Vagina (tissue), 2 donors: ENCODE data around the gene TTLL11. TPM values are rescaled to one million over a fixed set of nuclear protein-coding genes. Genes with fewer than 3 reads are reported as not detected.

Experiments
- DNase-seq, 2 donors: peaks; one replicate each; pipeline ENCODE4 v3.0.0-alpha.2; 2017; ENCODE audit errors: extremely low spot score in 2 of 2
- H3K27ac ChIP-seq: fragments of 200-600 bp; sonication (generic); one replicate; pipeline ENCODE4 v1.5.1; 2019
- H3K27me3 ChIP-seq: fragments of 200-600 bp; sonication (generic); one replicate; pipeline ENCODE4 v1.5.1; 2019
- H3K36me3 ChIP-seq, 2 donors: fragments of 200-600 bp; sonication (generic); one replicate each; pipeline ENCODE4 v1.5.1; 2017 to 2019
- H3K4me1 ChIP-seq: fragments of 200-600 bp; sonication (generic); one replicate; pipeline ENCODE4 v1.5.1; 2019
- H3K4me3 ChIP-seq, 2 donors: fragments of 200-600 bp; sonication (generic); 1 replicate in 1 of 2; 2 replicates in 1 of 2; pipeline ENCODE4 v1.5.1; 2016 to 2019
- H3K9me3 ChIP-seq: fragments of 200-600 bp; sonication (generic); one replicate; pipeline ENCODE4 v1.5.1; 2019
- POLR2A ChIP-seq, 2 donors: fragments of 450-650 bp; IDR thresholded peaks; one replicate each; pipeline ENCODE4 v1.6.1; 2017; ENCODE audit warnings: antibody characterized with exemption in 2 of 2, mild to moderate bottlenecking in 2 of 2, moderate library complexity in 2 of 2
- POLR2AphosphoS5 ChIP-seq, 2 donors: sonication (generic); formaldehyde crosslinking; IDR thresholded peaks; one replicate each; pipeline ENCODE4 v1.9.0; 2017; ENCODE audit warnings: antibody characterized with exemption in 2 of 2, mild to moderate bottlenecking in 2 of 2, low read depth in 1 of 2; ENCODE audit not compliant: insufficient read depth in 1 of 2
- intact Hi-C: fragments of 100-400 bp; cut with DNase I; formaldehyde crosslinking; loops from one replicate; pipeline ENCODE4 v1.15.1; 2023
- microRNA-seq: library from miRNA; unstranded; fragments of <30 nt; microRNA quantifications from one replicate; pipeline ENCODE4, GENCODE V29; 2017; ENCODE audit warnings: borderline number of aligned reads, borderline replicate concordance
- small RNA-seq: library from RNA; depleted of rRNA; stranded (forward); fragments of <200 nt; gene quantifications from one replicate; pipeline ENCODE3, GENCODE V24; 2016
- total RNA-seq: library from RNA; depleted of rRNA; stranded (reverse); fragments of >200 nt; gene quantifications from one replicate; pipeline ENCODE4 v1.2.3, GENCODE V29; 2016
- TF ChIP-seq, protein P1 (sequence below), 3 experiments: fragments of 450-650 bp in 2 of 3; fragments of 200-600 bp in 1 of 3; sonication (generic) in 1 of 3; IDR thresholded peaks; one replicate each; pipeline ENCODE4 v1.5.1; 2017 to 2019; ENCODE audit warnings: antibody characterized with exemption in 3 of 3, mild to moderate bottlenecking in 2 of 3, moderate library complexity in 2 of 3

The TTLL11 gene
- total RNA-seq, 1 donor from 2014 or later = 11.0 TPM

DNA sequence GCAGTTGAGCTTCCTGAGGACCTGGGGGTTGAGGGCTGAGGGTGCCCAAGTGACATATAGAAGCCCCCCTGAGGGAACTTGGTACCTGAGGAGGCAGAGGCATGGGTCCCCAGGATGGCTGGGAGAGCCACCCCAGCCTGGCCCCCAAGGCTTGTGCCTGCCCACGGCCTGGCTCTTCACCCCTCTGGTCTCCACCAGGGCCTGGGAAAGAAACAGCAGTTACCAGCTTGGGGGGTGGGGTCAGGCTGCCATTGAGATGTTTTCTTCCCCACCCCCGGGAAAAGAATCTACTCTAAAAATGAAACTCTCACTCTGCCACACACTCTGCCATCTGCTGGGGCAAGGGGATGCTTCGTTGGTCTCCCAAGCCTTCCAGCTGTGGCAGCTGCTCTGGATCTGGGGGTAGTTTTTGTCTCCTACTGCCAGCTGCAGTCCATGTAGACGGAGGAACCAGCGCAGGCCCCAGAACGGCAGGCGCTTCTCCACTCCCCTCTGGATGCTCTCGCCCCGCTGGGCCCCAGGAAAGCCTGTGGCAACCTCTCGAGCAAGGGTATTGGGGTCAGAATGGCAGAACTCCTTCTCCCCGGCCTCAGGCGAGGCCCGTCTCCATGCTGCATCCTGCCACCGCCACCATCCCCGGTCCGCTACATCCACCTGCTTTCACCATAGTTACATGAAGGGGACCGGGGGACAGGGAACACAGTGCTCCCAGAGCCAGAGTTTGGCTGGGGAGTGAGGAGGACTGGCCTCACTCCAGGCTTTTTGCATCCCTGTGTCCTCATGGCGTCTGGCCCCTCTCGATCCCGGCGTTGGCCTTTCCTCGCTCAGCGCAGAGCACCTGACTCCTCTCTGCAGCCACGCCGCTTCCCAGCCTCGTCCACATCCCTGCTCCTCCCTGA is 318.1 kb downstream of the TTLL11 start:
- intact Hi-C loops = no loop called here
- Histone ChIP-seq H3K9me3 (no peaks in the 10 kb centered on the region), H3K27me3 (no peaks in the 10 kb centered on the region), H3K4me1 (no peaks in the 10 kb centered on the region), H3K27ac (no peak overlapping the region), H3K4me3 (no peak overlapping the region), H3K36me3 (peaks cover 0 to 69% of the 10 kb centered on the region in 2 donors)
- no peak for TF ChIP-seq POLR2A (IDR thresholded peaks at IDR 0.05)
- TF ChIP-seq, protein P1, sequence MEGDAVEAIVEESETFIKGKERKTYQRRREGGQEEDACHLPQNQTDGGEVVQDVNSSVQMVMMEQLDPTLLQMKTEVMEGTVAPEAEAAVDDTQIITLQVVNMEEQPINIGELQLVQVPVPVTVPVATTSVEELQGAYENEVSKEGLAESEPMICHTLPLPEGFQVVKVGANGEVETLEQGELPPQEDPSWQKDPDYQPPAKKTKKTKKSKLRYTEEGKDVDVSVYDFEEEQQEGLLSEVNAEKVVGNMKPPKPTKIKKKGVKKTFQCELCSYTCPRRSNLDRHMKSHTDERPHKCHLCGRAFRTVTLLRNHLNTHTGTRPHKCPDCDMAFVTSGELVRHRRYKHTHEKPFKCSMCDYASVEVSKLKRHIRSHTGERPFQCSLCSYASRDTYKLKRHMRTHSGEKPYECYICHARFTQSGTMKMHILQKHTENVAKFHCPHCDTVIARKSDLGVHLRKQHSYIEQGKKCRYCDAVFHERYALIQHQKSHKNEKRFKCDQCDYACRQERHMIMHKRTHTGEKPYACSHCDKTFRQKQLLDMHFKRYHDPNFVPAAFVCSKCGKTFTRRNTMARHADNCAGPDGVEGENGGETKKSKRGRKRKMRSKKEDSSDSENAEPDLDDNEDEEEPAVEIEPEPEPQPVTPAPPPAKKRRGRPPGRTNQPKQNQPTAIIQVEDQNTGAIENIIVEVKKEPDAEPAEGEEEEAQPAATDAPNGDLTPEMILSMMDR (IDR thresholded peaks at IDR 0.05) = no peak
- TF ChIP-seq POLR2AphosphoS5 (IDR thresholded peaks at IDR 0.05; ENCODE audit: insufficient read depth in 1 of 2, low read depth in 1 of 2) = no peak
- no peak for DNase-seq

DNA sequence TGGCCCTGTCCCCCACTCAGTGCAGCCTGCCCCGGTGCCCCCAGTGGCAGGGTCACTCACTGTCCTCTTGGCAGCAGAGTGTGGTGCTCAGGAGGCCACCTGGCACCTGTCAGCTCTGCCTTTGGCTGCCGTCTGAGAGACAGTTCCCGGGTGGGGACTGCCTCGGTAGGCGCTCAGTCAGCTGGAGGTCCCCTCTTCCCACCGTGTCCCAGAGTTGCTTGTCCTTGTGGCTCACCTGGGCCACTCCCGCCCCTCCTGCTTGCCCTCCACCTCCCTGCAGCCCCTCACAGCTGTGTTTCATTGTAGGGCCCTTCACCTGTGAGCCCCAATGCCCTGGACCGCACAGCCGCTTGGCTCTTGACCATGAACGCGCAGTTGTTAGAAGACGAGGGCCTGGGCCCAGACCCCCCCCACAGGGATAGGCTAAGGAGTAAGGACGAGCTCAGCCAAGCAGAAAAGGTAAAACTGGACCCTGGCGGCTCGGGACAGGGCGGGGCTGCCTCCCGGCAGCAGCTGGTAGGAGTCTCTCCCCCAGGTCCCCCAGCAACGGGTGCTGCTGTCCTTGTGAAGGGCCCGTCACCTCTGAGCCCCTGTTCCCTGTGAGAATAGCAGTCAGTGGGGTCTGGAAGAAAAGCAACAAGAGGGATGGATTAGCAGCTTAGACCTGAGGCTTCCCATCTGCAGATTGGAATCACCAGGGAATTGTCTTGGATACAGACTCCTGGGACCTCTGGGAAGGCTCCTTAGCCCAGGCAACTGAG is 319.0 kb downstream of the TTLL11 start:
- intact Hi-C loops = no loop called here
- H3K27me3 ChIP-seq = no peaks in the 10 kb centered on the region
- no peak overlapping the region for H3K27ac ChIP-seq
- H3K9me3 ChIP-seq = no peaks in the 10 kb centered on the region
- H3K4me3 ChIP-seq = no peak overlapping the region
- no peak for DNase-seq
- H3K36me3 ChIP-seq = peaks cover 0 to 73% of the 10 kb centered on the region in 2 donors
- no peaks in the 10 kb centered on the region for H3K4me1 ChIP-seq
- no peak for TF ChIP-seq POLR2AphosphoS5 (IDR thresholded peaks at IDR 0.05; ENCODE audit: insufficient read depth in 1 of 2, low read depth in 1 of 2)
- TF ChIP-seq POLR2A (IDR thresholded peaks at IDR 0.05) = no peak
- TF ChIP-seq, protein P1 (IDR thresholded peaks at IDR 0.05) = no peak

DNA sequence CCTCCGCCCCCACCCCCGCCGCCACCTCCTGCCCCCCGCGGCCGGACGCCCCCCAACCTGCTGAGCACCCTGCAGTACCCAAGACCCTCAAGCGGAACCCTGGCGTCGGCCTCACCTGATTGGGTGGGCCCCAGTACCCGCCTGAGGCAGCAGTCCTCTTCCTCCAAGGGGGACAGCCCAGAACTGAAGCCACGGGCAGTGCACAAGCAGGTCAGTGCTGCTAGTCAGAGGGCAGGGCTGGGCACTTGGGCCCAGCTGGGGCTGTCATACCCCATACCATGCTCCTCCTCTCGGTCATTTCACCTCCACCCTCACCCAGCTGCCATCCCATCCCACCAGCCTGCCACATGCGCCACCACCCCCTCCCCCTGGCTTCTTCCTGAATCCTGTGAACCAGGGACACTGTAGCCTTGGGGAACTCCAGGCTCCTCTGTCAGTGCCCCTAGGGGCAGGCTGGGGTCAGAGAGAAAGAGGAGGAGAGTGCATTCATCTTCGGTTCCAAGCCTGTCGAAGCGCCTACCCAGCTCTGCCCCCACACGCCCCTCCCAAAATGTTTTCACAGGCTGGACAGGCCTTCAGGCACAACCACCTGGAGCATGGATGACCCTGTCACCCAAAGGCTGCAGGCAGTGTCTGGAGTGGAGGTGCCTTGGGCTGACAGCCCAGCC is 319.7 kb downstream of the TTLL11 start:
- H3K27ac ChIP-seq = no peak overlapping the region
- no peak overlapping the region for H3K4me3 ChIP-seq
- no peaks in the 10 kb centered on the region for H3K27me3 ChIP-seq
- H3K4me1 ChIP-seq = no peaks in the 10 kb centered on the region
- H3K9me3 ChIP-seq = no peaks in the 10 kb centered on the region
- DNase-seq = no peak
- intact Hi-C loops = no loop called here
- peaks cover 0 to 80% of the 10 kb centered on the region in 2 donors for H3K36me3 ChIP-seq
- TF ChIP-seq POLR2AphosphoS5 (IDR thresholded peaks at IDR 0.05; ENCODE audit: insufficient read depth in 1 of 2, low read depth in 1 of 2) (no peak), POLR2A (IDR thresholded peaks at IDR 0.05) (no peak)
- TF ChIP-seq, protein P1 (IDR thresholded peaks at IDR 0.05) = no peak

DNA sequence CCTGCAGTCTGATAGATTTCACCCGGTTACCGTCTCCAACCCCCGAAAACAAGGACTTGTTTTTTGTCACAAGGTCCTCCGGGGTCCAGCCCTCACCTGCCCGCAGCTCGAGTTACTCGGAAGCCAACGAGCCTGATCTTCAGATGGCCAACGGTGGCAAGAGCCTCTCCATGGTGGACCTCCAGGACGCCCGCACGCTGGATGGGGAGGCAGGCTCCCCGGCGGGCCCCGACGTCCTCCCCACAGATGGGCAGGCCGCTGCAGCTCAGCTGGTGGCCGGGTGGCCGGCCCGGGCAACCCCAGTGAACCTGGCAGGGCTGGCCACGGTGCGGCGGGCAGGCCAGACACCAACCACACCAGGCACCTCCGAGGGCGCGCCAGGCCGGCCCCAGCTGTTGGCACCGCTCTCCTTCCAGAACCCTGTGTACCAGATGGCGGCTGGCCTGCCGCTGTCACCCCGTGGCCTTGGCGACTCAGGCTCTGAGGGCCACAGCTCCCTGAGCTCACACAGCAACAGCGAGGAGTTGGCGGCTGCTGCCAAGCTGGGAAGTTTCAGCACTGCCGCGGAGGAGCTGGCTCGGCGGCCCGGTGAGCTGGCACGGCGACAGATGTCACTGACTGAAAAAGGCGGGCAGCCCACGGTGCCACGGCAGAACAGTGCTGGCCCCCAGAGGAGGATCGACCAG is 320.4 kb downstream of the TTLL11 start:
- DNase-seq = no peak
- intact Hi-C loops = no loop called here
- H3K36me3 ChIP-seq = peaks cover 0 to 79% of the 10 kb centered on the region in 2 donors
- no peaks in the 10 kb centered on the region for H3K27me3 ChIP-seq
- H3K4me1 ChIP-seq = no peaks in the 10 kb centered on the region
- H3K9me3 ChIP-seq = no peaks in the 10 kb centered on the region
- TF ChIP-seq, protein P1 (IDR thresholded peaks at IDR 0.05) = no peak
- TF ChIP-seq POLR2A (IDR thresholded peaks at IDR 0.05) (no peak), POLR2AphosphoS5 (IDR thresholded peaks at IDR 0.05; ENCODE audit: insufficient read depth in 1 of 2, low read depth in 1 of 2) (no peak)
- H3K27ac ChIP-seq = no peak overlapping the region
- H3K4me3 ChIP-seq = no peak overlapping the region

Small RNA genes lying within 50 kb of the gene (microRNA-seq; reads per million reads assigned to microRNA genes)
- gene MIR4478 = not detected

Small RNA genes lying within 50 kb of the gene (small RNA-seq; reads per million reads assigned to genes)
- not detected for gene MIR4478

Other genes starting within 250 kb of the TTLL11 start
- gene NDUFA8, start 66.5 kb upstream of the TTLL11 start, total RNA-seq = 32.4 TPM
- not detected for gene MORN5, start 66.6 kb upstream of the TTLL11 start, total RNA-seq
- gene LHX6, start 135.6 kb upstream of the TTLL11 start, total RNA-seq = 8.1 TPM
- 11.3 TPM for gene RBM18, start 171.5 kb upstream of the TTLL11 start, total RNA-seq
- 38.5 TPM for gene MRRF, start 171.6 kb upstream of the TTLL11 start, total RNA-seq